ENCODE measurements around the gene FMNL2.

The FMNL2 gene

DNA sequence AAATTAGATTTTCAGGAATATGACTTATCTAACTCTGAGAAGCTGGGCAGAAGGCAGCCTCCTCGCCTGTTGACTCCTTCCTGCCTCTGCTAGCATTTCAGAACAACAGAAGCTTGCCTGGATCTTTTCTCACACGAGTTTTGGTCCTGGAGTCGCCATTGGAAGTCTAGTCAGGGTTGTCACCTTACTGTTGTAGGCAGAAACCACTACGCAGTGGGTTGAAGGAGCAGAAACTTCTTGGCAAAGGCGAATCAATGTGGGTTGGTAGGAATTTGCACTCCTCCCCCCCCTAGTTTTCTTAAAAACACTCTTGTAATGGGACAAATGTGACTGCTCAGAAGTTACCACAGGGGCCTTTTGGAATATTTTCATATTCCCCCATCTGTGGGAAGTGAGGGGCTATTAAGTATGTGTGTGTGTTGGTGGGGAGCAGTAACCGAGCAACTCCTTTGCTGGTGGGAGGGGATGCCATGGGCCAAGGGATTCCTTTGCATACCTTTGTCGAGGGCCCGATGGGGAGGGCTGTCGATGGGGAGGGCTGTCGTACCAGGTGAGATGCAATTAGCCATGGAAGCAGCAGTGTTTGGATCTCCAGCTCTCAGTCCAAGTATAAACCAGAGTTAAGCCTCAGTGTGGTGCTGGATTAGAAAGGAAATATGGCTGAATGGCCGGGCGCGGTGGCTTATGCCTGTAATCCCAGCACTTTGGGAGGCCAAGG is 117.4 kb downstream of the FMNL2 start:
- peak; percentile 24 for DNase-seq

GRCh38 chr2:152453129-152453911 is 118.3 kb downstream of the FMNL2 start:
- DNase-seq = no peak

DNA sequence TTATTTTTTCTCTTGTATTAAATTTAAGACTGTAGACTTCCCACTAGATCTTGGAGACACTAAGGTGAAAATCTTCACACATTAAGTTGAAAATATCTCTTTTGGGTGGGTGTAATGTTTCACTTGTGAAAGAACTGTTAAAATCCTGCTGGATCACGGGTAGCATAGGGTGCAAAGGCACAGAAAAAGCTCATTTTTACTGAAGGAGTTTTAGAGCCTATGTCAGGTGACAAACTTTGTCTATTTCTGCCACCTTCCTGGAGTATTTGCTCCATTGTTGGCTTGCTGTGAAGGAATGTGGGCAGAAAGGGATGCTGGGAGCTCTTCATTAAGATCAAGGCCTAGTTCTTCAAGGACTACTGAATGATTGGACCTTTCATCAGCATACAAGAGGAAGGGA is 119.4 kb downstream of the FMNL2 start:
- DNase-seq = no peak

- DNase-seq = no peak
These were observed 120.0 kb downstream of the FMNL2 start for GRCh38 chr2:152454960-152455359.

- DNase-seq = no peak
These were observed 120.8 kb downstream of the FMNL2 start for GRCh38 chr2:152455738-152456137.

DNA sequence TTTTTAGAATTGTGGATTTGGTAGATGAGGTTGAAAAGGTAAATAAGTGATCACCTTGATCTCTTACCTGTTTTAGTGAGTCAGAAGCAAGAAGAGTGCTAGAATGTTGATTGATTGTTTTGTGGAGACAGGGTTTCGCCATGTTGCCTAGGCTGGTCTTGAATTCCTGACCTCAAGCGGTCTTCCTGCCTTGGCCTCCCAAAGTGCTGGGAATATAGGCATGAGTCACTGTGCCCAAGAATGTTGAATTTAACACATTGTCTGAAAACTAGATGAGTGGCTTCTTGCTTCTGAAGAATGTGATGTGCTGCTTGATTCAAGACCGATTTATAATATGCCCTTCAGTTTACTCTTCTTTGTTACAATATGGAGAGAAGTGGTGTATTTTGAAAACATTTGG is 121.3 kb downstream of the FMNL2 start:
- peak; percentile 78 for DNase-seq

GRCh38 chr2:152458441-152458940 is 123.5 kb downstream of the FMNL2 start:
- DNase-seq = no peak

DNA sequence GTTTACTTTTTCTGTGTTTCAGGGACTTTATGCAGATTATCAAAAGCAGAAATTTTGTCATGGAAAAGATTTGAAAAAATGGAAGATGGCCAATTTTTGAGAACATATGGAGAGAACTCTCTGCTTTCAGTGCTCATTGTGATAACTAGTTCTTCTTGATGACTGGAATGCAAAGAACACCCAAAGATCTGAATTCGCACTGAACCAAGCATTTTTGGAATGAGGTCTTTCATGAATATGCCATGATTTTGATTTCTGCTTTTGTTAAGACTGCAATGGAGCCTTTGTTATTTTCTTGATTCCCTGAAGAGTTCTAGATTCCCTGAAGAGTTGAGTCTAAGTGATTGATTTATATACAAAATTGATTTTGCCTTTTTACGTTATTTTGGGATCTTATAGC is 124.1 kb downstream of the FMNL2 start:
- DNase-seq = no peak

DNA sequence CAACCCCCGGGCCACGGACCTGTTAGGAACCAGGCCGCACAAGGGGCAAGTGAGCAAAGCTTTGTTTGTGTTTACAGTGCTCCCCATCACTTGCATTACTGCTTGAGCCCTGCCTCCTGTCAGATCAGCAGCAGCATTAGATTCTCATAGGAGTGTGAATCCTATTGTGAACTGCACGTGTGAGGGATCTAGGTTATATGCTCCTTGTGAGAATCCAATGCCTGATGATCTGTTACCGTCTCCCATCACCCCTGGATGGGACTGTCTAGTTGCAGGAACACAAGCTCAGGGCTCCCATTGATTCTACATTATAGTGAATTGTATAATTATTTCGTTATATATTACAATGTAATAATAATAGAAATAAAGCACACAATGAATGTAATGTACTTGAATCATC is 125.6 kb downstream of the FMNL2 start:
- DNase-seq = no peak

GRCh38 chr2:152462120-152462519 is 127.1 kb downstream of the FMNL2 start:
- DNase-seq = no peak

GRCh38 chr2:152462779-152463178 is 127.8 kb downstream of the FMNL2 start:
- DNase-seq = no peak

- no peak for DNase-seq
These were observed 130.0 kb downstream of the FMNL2 start for GRCh38 chr2:152464851-152465470.

DNA sequence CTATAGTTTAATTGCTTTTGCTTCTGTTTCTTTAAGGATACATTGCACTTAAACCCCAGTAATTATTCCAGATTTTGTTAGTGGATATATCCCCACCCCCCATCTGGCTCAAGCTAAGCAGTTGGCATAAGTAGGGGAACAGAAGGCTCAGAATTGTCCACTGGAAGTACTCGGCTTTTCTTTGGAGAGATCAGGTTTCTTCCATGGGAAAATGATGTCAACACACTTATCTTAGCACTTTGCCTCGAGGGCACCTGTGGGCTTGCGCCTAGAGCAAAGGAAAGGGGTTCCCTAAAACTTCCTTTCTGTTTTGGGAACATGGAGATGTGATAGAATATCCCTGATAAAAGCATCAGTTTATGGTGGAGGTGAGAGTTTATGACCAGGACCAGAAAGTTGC is 130.6 kb downstream of the FMNL2 start:
- DNase-seq = no peak

DNA sequence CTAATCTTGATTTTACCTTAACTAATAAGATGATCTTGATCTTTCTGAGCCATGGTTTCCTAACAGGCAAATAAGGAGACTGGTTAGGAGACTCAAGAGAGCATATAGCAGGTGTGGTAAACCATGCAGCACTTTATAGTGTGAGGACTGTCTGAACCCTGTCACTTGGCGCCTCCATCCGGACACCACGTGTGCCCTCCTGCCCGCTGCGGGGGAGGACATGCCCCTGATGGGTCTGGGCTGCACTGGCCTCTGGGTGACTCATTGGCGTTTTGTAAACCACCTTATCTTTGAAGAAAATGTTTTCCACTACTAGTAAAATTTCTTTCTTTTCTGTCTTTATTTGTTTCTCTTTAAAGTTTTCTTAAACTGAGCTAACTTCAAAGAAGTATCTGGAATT is 131.1 kb downstream of the FMNL2 start:
- DNase-seq = no peak

DNA sequence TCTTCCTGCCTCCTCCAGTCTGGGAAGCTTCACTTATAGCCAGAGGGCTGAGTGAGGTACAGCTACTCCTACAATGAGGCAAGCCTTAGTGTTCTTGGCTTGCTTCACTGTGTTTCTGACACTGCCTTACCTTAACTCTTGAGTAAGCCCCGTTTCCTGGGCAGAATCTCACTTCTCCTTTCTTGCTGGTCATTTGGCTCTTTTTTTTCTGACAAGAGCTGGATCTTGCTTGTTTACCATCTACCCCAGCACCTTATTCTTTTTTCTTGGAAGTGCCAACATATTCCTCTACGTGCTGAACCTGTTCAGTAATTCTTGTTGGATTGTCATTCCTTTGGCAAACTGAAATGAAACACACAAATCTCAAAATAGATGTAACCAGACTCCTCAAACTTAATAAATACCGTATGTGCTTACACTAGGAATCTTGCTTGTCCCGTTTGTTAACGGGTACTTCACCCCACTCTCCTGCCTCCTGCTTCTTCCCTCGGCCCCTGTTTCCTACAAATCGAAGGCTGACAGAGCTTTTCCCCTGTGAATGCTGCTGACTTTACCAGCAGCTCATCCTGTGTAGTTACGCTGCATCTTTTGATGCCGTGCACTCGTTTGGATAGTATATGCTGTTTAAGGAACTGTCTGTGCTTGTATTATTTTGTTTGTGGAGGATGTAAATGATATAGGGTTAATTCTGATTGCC is 132.2 kb downstream of the FMNL2 start:
- peak; percentile 37 for DNase-seq

- DNase-seq = no peak
These were observed 132.9 kb downstream of the FMNL2 start for GRCh38 chr2:152467677-152468410.

GRCh38 chr2:152468899-152469692 is 134.1 kb downstream of the FMNL2 start:
- DNase-seq = peak; percentile 56

GRCh38 chr2:152470861-152471854 is 136.2 kb downstream of the FMNL2 start:
- no peak for DNase-seq

DNA sequence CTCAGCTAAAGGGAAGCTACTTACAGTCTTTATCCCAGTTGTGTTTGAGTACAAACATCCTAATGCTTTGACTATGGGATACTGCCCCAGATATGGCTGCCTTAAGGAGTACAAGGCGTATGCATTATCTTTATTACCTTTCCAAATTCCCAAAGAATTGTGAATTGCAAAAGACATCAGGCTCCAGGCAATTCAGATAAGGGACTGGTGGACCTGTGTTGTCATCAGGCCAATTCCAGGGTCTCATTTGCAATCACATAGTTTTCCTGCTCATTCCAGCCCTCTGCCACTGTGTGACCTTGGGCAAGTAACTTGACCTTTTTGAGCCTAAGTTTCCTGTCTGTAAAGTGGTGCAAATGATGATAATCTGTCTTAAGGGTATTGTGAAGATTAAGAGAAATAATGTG is 137.5 kb downstream of the FMNL2 start:
- no peak for DNase-seq

DNA sequence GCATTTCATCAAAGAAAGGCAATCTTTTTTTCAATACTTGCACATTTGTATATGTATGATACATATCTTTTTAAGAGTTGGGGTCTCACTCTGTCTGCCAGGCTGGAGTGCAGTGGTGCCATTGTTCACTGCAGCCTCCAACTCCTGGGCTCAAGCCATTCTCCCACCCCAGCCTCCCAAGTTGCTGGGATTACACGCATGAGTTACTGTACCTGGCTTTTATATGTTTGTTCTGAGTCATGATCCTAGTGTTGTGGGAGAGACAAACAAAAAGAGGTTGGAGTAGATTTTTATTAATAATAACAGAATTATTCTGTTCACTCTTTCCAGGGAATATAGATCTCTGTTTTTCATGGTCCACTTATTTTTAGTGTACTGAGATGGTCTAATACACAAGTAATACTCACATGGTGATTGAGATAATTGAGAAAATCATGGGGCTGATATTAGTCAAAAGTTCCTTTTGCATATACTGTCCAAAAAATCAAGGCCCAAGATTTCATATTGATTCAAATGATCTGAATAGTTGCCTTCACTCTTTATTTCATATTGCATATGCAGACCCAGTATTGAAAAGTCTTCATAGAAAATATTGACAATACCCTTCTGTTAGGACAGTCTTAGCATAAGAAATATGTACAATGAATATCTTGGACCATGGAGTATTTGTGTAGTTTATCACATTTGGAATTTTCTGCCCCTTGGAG is 138.3 kb downstream of the FMNL2 start:
- DNase-seq = no peak

Data from fibroblast of skin of right biceps (primary cell).